BE2C (cell line): ENCODE results near the gene SLC22A6.

ENCODE experiments used
- DNase-seq: peaks from one replicate; pipeline ENCODE4 v3.0.0-alpha.2; 2020
- H3K27me3 ChIP-seq: fragments of 250-450 bp; sonication (Bioruptor Pico); 2 replicates; pipeline ENCODE4 v1.5.1; 2020; ENCODE audit warnings: mild to moderate bottlenecking
- H3K36me3 ChIP-seq: fragments of 250-450 bp; sonication (Bioruptor Pico); 2 replicates; pipeline ENCODE4 v1.5.1; 2020; ENCODE audit warnings: mild to moderate bottlenecking
- H3K4me1 ChIP-seq: fragments of 250-450 bp; sonication (Bioruptor Pico); 2 replicates; pipeline ENCODE4 v1.5.1; 2020
- H3K4me3 ChIP-seq: 2 replicates; pipeline ENCODE4 v1.5.1; 2011; ENCODE audit warnings: low read depth, low read length
- H3K9me3 ChIP-seq: fragments of 250-450 bp; sonication (Bioruptor Pico); 2 replicates; pipeline ENCODE4 v1.5.1; 2020
- CTCF ChIP-seq: IDR thresholded peaks from 2 replicates; pipeline ENCODE4 v1.5.1; 2012; ENCODE audit warnings: mild to moderate bottlenecking, low read depth, low read length

The SLC22A6 gene

DNA sequence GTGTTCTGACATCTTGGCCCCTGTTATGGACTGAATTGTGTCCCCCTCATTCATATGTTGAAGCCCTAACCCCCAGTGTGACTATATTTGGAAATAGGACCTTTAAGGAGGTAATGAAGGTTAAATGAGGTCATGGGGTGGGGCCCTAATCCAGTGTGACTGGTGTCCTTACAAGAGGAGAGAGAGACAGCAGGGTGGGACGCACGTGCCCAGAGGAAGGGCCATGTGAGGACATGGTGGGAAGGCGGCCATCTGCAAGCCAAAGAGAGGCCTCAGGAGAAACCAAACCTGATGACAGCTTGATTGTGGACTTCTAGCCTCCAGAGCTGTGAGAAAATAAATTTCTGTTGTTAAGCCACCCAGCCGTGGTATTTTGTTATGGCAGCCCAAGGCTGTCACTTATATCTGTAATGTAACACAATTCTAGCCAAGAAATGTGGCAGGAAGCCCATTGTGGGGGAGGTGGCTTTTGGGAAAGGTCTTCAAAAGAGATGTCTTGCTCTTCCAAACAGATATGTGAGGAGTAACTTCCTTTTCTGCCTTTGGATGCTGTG is 23.7 kb downstream of the SLC22A6 start:
- Histone ChIP-seq H3K9me3 (no peaks in the 10 kb centered on the region), H3K27me3 (no peaks in the 10 kb centered on the region), H3K36me3 (no peaks in the 10 kb centered on the region), H3K4me1 (no peaks in the 10 kb centered on the region), H3K4me3 (no peak overlapping the region)
- no peak for TF ChIP-seq CTCF
- no peak for DNase-seq

- Histone ChIP-seq H3K27me3 (no peaks in the 10 kb centered on the region), H3K36me3 (no peaks in the 10 kb centered on the region), H3K9me3 (no peaks in the 10 kb centered on the region), H3K4me1 (no peaks in the 10 kb centered on the region), H3K4me3 (no peak overlapping the region)
- TF ChIP-seq CTCF, result no peak
- no peak for DNase-seq
Observed at GRCh38 chr11:62959422-62959980, 25.3 kb downstream of the SLC22A6 start.

GRCh38 chr11:62958547-62959421 is 26.0 kb downstream of the SLC22A6 start:
- no peaks in the 10 kb centered on the region for H3K4me1 ChIP-seq
- H3K27me3 ChIP-seq, result no peaks in the 10 kb centered on the region
- no peaks in the 10 kb centered on the region for H3K36me3 ChIP-seq
- DNase-seq, result no peak
- no peak overlapping the region for H3K4me3 ChIP-seq
- no peaks in the 10 kb centered on the region for H3K9me3 ChIP-seq
- TF ChIP-seq CTCF, result no peak

DNA sequence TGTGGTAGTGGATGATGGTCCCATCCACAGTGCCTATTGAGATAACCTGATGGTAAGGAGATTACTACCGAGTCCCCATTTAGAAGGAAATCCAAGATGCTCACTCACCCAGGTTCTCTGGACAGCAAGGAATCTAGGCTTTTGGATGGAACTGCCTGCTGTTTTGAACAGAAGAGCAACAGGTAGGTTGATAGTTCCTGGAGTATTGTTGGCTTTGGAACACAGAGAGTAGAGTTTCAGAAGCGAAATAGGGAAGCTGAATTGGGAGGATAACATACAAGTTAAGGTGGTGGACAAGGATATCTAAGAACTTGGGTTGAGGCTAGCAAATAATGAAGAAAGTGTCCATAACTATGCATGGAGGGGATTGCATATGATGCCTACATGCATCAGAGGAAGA is 27.6 kb downstream of the SLC22A6 start:
- Histone ChIP-seq H3K27me3 (no peaks in the 10 kb centered on the region), H3K4me1 (no peaks in the 10 kb centered on the region), H3K9me3 (no peaks in the 10 kb centered on the region), H3K4me3 (no peak overlapping the region), H3K36me3 (no peaks in the 10 kb centered on the region)
- no peak for TF ChIP-seq CTCF
- DNase-seq, result no peak

GRCh38 chr11:62954478-62954877 is 30.3 kb downstream of the SLC22A6 start:
- no peaks in the 10 kb centered on the region for H3K4me1 ChIP-seq
- H3K4me3 ChIP-seq, result no peak overlapping the region
- no peaks in the 10 kb centered on the region for H3K9me3 ChIP-seq
- no peaks in the 10 kb centered on the region for H3K36me3 ChIP-seq
- no peaks in the 10 kb centered on the region for H3K27me3 ChIP-seq
- DNase-seq, result no peak
- TF ChIP-seq CTCF, result no peak

GRCh38 chr11:62953811-62954210 is 31.0 kb downstream of the SLC22A6 start:
- Histone ChIP-seq H3K4me3 (no peak overlapping the region), H3K36me3 (no peaks in the 10 kb centered on the region), H3K9me3 (no peaks in the 10 kb centered on the region), H3K27me3 (no peaks in the 10 kb centered on the region), H3K4me1 (no peaks in the 10 kb centered on the region)
- TF ChIP-seq CTCF, result no peak
- no peak for DNase-seq
